Heart left ventricle (tissue), 16 donors: ENCODE results near the gene PEAK3. TPM values are rescaled to one million over a fixed set of nuclear protein-coding genes. Genes with fewer than 3 reads are reported as not detected.

Source experiments
- ATAC-seq, 4 donors: fragments of 200-7000 bp; cut with Tn5 transposase; one replicate each; pipeline ENCODE4 v1.9.1; 2020 to 2022; ENCODE audit warnings: moderate library complexity in 4 of 4, mild to moderate bottlenecking in 3 of 4, moderate number of reproducible peaks in 1 of 4
- DNase-seq, 5 donors: peaks; one replicate each; pipeline ENCODE4 v3.0.0-alpha.2; 2020
- H3K27ac ChIP-seq, 12 donors: fragments of 200-600 bp; sonication (generic) in 4 of 12; one replicate each; pipeline versions ENCODE4 v1.5.0 to v1.8.0; 2016 to 2022; ENCODE audit warnings: mild to moderate bottlenecking in 2 of 12
- H3K27me3 ChIP-seq, 9 donors: fragments of 200-600 bp; sonication (generic) in 2 of 9; one replicate each; pipeline versions ENCODE4 v1.5.1 to v1.8.0; 2016 to 2022; ENCODE audit warnings: mild to moderate bottlenecking in 3 of 9
- H3K36me3 ChIP-seq, 9 donors: fragments of 200-600 bp; sonication (generic) in 2 of 9; one replicate each; pipeline versions ENCODE4 v1.5.0 to v1.8.0; 2018 to 2022; ENCODE audit warnings: mild to moderate bottlenecking in 2 of 9
- H3K4me1 ChIP-seq, 12 donors: fragments of 200-600 bp; sonication (generic) in 4 of 12; one replicate each; pipeline versions ENCODE4 v1.5.0 to v1.8.0; 2016 to 2022; ENCODE audit warnings: mild to moderate bottlenecking in 3 of 12
- H3K4me3 ChIP-seq, 12 donors: fragments of 200-600 bp; sonication (generic) in 4 of 12; one replicate each; pipeline versions ENCODE4 v1.5.0 to v1.8.0; 2017 to 2022; ENCODE audit warnings: mild to moderate bottlenecking in 9 of 12, moderate library complexity in 4 of 12
- H3K9me3 ChIP-seq, 12 donors: fragments of 200-600 bp; sonication (generic) in 4 of 12; one replicate each; pipeline versions ENCODE4 v1.5.0 to v1.8.0; 2016 to 2022; ENCODE audit warnings: mild to moderate bottlenecking in 1 of 12
- POLR2A ChIP-seq, 2 donors: fragments of 450-650 bp; IDR thresholded peaks; one replicate each; pipeline ENCODE4 v1.6.1; 2017; ENCODE audit warnings: antibody characterized with exemption in 2 of 2, mild to moderate bottlenecking in 2 of 2, moderate library complexity in 2 of 2
- WGBS, 4 donors: extraction: QIAGEN DNeasy Blood & Tissue Kit in 2 of 4; methylation state at CpG; one replicate each; pipeline versions ENCODE4 v1.1.5 to v1.1.7; 2013 to 2018; 5-methylcytosine and 5-hydroxymethylcytosine counted together
- intact Hi-C, 10 donors: fragments of 100-400 bp; cut with DNase I; formaldehyde crosslinking; loops; one replicate each; pipeline versions ENCODE4 v1.11.1 to v1.14.2; 2022
- polyA plus RNA-seq, 2 donors: library from polyadenylated mRNA; stranded (reverse); fragments of 200-250 nt; gene quantifications; one replicate each; pipeline ENCODE4 v1.2.3, GENCODE V29; 2013
- total RNA-seq, 9 donors: library from RNA; depleted of rRNA in 2 of 9; stranded (reverse); fragments of >200 nt in 2 of 9; fragmentation: NEBNext Ultra II Directional in 3 of 9; extraction: Animal tissue kit (Norgen Biotek cat#: 25700) in 3 of 9; gene quantifications; one replicate each; pipeline versions ENCODE4 v1.1.0 to v1.2.4, GENCODE V29; 2016 to 2023
- TF ChIP-seq, protein P1 (sequence below), 12 donors: fragments of 200-600 bp; sonication (generic) in 4 of 12; IDR thresholded peaks; one replicate each; pipeline versions ENCODE4 v1.5.0 to v1.8.0; 2018 to 2022; ENCODE audit warnings: antibody characterized with exemption in 12 of 12, mild to moderate bottlenecking in 5 of 12
- donor health status: ischemic (EF 13 %, LVEDD 7.1; RV severe dilation, severe dysfunction).
- donor health status: healthy with polysubstance abuse.
- donor health status: DM: no; HTN: yes; CAD: no.
- donor health status: DM: no; HTN: no; CAD: no.
- donor health status: ischemic (EF 25% LVEDD 6.9; RV normal size, moderate dysfunction).
- donor health status: ischemic (EF 25% LVEDD 5.7; RV mildly dilated, moderate dysfunction).
- donor health status: healthy.
- donor health status: DM: yes; HTN: yes; CAD: no.
- donor health status: ischemic (EF 35%, LVEDD 5.7; RV mildly dilated, moderate dysfunction).
- donor health status: nonischemic (EF 11% LVEDD 7.7; RV severe dilation, severe dysfunction).
- donor health status: DM: yes; HTN: yes; CAD: no.
- donor health status: PGD.
- donor health status: ischemic (EF 29% LVEDD 5.4; RV normal size, mild dysfunction).
- donor health status: nonischemic (EF 23%, LVEDD 6.1; RV moderate dilation, normal function).

The PEAK3 gene
- total and polyA plus RNA-seq, 11 donors: 0.11 to 1.6 (median 0.27) TPM

DNA sequence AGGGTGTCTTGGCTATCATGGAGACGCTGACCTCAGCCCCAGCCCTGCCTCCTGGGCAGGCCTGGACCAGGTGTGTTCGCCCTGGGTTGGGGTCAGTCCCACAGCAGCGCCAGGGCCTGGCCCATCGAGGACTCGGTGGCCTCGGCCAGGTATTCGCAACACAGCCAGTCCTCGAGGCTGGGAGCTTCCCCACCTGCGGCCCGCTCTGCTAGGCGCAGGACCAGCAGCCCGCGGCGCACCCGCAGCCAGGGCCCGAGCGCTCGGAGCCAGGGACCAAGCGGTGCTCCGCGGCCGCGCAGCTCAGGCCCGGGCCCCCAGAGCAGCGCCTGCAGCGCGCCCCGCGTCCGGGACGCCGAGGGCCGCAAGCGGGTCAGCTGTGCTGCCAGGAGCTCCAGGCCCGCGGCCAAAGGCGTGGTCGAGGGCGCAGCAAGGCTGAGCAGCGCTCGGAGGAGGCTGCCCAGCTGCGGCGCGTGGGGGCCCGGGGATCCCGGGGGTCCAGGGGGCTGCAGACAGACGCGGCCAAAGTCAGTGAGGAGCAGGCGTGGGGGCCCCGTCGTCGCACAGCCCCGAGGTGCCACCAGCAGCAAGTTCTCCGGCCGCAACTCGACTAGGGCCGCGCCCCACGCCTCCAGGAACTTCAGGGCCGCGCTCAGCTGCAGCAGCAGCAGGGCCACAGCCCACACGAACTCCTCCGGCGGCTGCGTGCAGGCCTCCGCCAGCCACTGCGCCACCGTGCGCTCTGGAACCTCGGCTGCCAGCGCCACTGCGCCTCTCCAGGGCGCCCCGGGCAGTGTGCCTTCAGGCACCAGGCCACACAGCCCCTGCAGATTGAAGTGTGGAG, 6.2 kb downstream of the PEAK3 start:
- Histone ChIP-seq H3K9me3 (no peaks in the 10 kb centered on the region), H3K4me3 (peak overlapping the region in 2 of 12 donors; percentile 13 to 21), H3K36me3 (peaks cover 0 to 45% (median 29%) of the 10 kb centered on the region in 9 donors), H3K27ac (peak overlapping the region in 9 of 12 donors; percentile 8 to 56 (median 18)), H3K27me3 (no peaks in the 10 kb centered on the region), H3K4me1 (peaks cover 9 to 53% (median 41%) of the 10 kb centered on the region in 12 donors)
- 51 to 85% (median 70%) methylated on average over 32 to 74 of the region's 74 CpGs for WGBS, 4 donors
- TF ChIP-seq, protein P1, sequence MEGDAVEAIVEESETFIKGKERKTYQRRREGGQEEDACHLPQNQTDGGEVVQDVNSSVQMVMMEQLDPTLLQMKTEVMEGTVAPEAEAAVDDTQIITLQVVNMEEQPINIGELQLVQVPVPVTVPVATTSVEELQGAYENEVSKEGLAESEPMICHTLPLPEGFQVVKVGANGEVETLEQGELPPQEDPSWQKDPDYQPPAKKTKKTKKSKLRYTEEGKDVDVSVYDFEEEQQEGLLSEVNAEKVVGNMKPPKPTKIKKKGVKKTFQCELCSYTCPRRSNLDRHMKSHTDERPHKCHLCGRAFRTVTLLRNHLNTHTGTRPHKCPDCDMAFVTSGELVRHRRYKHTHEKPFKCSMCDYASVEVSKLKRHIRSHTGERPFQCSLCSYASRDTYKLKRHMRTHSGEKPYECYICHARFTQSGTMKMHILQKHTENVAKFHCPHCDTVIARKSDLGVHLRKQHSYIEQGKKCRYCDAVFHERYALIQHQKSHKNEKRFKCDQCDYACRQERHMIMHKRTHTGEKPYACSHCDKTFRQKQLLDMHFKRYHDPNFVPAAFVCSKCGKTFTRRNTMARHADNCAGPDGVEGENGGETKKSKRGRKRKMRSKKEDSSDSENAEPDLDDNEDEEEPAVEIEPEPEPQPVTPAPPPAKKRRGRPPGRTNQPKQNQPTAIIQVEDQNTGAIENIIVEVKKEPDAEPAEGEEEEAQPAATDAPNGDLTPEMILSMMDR (IDR thresholded peaks at IDR 0.05): no peak
- TF ChIP-seq POLR2A (IDR thresholded peaks at IDR 0.05): no peak
- intact Hi-C loops: loop anchor here in 9 of 10 donors (1.0 to 10.0 kb wide), 8 partner anchors 39 to 119 kb away; partner anchors contain the start of genes DOT1L (in 1 of the 9), PLEKHJ1 (in 1 of the 9) and SF3A2 (in 1 of the 9)
- DNase-seq (peak in 2 of 5 donors; percentile 60 to 64), ATAC-seq (peak in 2 of 4 donors; percentile 10 to 29)

DNA sequence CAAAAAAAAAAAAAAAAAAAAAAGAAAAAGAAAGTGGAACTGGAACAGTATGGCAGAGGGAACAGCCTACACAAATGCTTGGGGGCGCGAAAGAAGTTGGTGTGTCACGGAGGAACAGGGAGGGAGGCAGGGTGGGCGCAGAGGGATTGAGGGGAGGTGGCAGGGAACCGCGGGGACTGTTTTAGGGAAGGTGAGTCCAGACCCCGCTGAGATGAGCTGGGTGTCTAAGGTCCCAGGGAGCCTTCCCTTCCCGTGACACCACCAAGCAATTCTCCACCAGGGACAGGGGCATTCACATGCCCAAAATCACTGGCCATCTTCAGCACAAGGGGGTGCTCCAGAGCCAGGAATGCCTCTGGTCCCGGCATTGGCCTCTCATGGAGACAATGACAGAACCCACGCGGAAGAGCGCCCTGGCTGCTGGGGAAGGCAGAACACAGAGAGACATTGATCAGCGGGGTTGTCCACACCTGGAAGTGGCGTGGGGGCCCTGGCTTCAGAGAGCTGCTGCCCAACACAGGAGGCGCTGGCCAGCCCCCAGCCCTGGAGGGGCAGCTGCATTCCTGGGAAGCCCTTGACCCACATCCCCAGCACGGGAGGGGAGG, 6.9 kb downstream of the PEAK3 start:
- H3K4me3 ChIP-seq: no peak overlapping the region
- ATAC-seq (peak; percentile 33 to 58 (median 42)), DNase-seq (peak; percentile 66 to 79 (median 78))
- TF ChIP-seq, protein P1 (IDR thresholded peaks at IDR 0.05): peak; percentile 32 to 67 (median 53)
- no peak for TF ChIP-seq POLR2A (IDR thresholded peaks at IDR 0.05)
- intact Hi-C loops: loop anchor here in 9 of 10 donors (1.0 to 10.0 kb wide), 13 partner anchors 38 to 123 kb away; partner anchors contain the start of genes PLEKHJ1 (in 3 of the 9), SF3A2 (in 3 of the 9), AP3D1 (in 2 of the 9) and DOT1L (in 2 of the 9)
- H3K27ac ChIP-seq: peak overlapping the region in 8 of 12 donors; percentile 8 to 56 (median 24)
- peaks cover 9 to 53% (median 41%) of the 10 kb centered on the region in 12 donors for H3K4me1 ChIP-seq
- no peaks in the 10 kb centered on the region for H3K9me3 ChIP-seq
- WGBS, 4 donors: 49 to 55% (median 54%) methylated on average over 14 to 16 of the region's 16 CpGs
- peaks cover 0 to 45% (median 29%) of the 10 kb centered on the region in 9 donors for H3K36me3 ChIP-seq
- H3K27me3 ChIP-seq: no peaks in the 10 kb centered on the region

DNA sequence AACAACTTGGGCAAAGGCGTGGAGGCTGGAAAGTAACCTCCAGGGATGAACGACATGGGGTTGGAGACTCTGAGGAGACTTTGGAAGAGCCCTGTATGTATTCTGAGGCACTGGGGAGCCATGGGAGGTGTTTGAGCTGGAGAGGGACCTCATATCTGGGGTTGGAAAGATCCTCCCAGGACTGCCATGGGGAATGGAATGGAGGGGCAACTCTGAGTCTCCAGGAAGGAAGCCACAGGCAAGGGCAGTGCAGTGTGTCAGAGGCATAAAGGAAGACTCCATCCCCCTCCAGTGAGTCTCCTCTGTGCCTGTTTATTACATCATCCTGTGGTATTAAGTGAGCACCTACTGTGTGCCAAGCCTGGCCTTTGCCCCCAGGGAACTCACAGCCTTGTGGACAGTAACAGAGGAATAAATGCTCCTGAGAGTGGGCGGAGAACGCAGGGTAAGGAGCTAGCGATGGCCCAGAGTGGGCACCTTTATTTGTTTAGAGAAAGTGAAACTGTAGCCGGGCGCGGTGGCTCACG, 7.7 kb downstream of the PEAK3 start:
- 88 to 91% (median 89%) methylated on average over 9 of the region's 9 CpGs for whole genome bisulfite sequencing, 4 donors
- Histone ChIP-seq H3K27ac (peak overlapping the region in 11 of 12 donors; percentile 11 to 100 (median 78)), H3K27me3 (no peaks in the 10 kb centered on the region), H3K4me1 (peaks cover 9 to 53% (median 41%) of the 10 kb centered on the region in 12 donors), H3K36me3 (peaks cover 0 to 45% (median 29%) of the 10 kb centered on the region in 9 donors), H3K4me3 (peak overlapping the region in 7 of 12 donors; percentile 18 to 100 (median 96)), H3K9me3 (no peaks in the 10 kb centered on the region)
- no peak for TF ChIP-seq POLR2A (IDR thresholded peaks at IDR 0.05)
- TF ChIP-seq, protein P1 (IDR thresholded peaks at IDR 0.05): no peak
- no peak for ATAC-seq
- intact Hi-C loops: loop anchor here in 9 of 10 donors (2.0 to 10.0 kb wide), 11 partner anchors 37 to 122 kb away; partner anchors contain the start of genes PLEKHJ1 (in 3 of the 9), SF3A2 (in 3 of the 9), AP3D1 (in 2 of the 9) and DOT1L (in 2 of the 9)
- no peak for DNase-seq
